ENCODE results near the gene ESPL1.
"Not testable (repeated sequence)": the region's sequence is repeated elsewhere in the genome, so short reads cannot be mapped to it uniquely, and the experiment has no call there.

ESPL1 gene

GRCh38 chr12:53295070-53295890, 27.2 kb downstream of the ESPL1 start, which contains the start of gene PFDN5:
Gene PFDN5, plus strand, starts transcription at chr12:53295542. Its CDS starts 26 bp downstream, at chr12:53295568.
- TF ChIP-seq, protein P1, sequence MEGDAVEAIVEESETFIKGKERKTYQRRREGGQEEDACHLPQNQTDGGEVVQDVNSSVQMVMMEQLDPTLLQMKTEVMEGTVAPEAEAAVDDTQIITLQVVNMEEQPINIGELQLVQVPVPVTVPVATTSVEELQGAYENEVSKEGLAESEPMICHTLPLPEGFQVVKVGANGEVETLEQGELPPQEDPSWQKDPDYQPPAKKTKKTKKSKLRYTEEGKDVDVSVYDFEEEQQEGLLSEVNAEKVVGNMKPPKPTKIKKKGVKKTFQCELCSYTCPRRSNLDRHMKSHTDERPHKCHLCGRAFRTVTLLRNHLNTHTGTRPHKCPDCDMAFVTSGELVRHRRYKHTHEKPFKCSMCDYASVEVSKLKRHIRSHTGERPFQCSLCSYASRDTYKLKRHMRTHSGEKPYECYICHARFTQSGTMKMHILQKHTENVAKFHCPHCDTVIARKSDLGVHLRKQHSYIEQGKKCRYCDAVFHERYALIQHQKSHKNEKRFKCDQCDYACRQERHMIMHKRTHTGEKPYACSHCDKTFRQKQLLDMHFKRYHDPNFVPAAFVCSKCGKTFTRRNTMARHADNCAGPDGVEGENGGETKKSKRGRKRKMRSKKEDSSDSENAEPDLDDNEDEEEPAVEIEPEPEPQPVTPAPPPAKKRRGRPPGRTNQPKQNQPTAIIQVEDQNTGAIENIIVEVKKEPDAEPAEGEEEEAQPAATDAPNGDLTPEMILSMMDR (conservative IDR thresholded peaks at IDR 0.05): no peak
- TF ChIP-seq ZFX (IDR thresholded peaks at IDR 0.05): peak; percentile 54; the same call in 1 of the 2 replicates
- H3K27ac ChIP-seq: peak within 1 kb of the TSS; percentile 91

GRCh38 chr12:53295891-53296219, 27.8 kb downstream of the ESPL1 start:
- TF ChIP-seq ZFX (IDR thresholded peaks at IDR 0.05): no peak
- TF ChIP-seq, protein P1 (conservative IDR thresholded peaks at IDR 0.05): no peak
- peak overlapping the region; percentile 91 for H3K27ac ChIP-seq

DNA sequence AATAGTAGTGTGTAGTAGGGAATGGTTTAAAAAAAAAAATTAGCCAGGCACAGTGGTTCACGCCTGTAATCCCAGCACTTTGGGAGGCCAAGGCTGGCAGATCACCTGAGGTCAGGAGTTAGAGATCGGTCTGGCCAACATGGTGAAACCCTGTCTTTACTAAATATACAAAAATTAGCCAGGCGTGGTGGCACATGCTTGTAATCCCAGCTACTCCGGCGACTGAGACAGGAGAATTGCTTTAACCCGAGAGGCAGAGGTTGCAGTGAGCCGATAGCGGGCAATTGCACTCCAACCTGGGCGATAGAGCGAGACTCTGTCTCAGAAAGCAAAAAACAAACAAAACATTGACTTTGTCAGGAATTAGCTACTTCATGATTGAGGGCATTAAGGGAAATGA, 29.0 kb downstream of the ESPL1 start:
- H3K27ac ChIP-seq: not testable (repeated sequence)

GRCh38 chr12:53298164-53298563, 30.1 kb downstream of the ESPL1 start:
- H3K27ac ChIP-seq: no peak overlapping the region

DNA sequence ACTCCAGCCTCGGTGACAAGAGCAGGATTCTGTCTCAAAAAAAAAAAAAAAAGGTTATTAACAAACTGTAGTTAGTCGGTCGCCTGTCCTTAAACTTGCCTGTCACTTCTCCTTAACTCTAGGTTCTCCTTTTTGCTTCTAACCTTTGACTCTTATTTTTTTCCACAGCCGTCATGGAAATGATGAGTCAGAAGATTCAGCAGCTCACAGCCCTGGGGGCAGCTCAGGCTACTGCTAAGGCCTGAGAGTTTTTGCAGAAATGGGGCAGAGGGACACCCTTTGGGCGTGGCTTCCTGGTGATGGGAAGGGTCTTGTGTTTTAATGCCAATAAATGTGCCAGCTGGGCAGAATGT, 31.0 kb downstream of the ESPL1 start:
- TF ChIP-seq, protein P1 (conservative IDR thresholded peaks at IDR 0.05): no peak
- no peak for TF ChIP-seq ZFX (IDR thresholded peaks at IDR 0.05)
- peak overlapping the region; percentile 81 for H3K27ac ChIP-seq

More at GRCh38 chr12:53298164-53298563, 30.1 kb downstream of the ESPL1 start:
- TF ChIP-seq ZFX (IDR thresholded peaks at IDR 0.05): no peak
- TF ChIP-seq, protein P1 (conservative IDR thresholded peaks at IDR 0.05): no peak

GRCh38 chr12:53299454-53300180, 31.5 kb downstream of the ESPL1 start, which contains the start of gene MYG1:
Gene MYG1, plus strand, starts transcription at chr12:53299695. Its CDS starts 43 bp downstream, at chr12:53299738.
- 0 out of 2 replicates have a peak, but pooled peaks have one; percentile 17 for TF ChIP-seq ZFX (IDR thresholded peaks at IDR 0.05)
- TF ChIP-seq, protein P1 (conservative IDR thresholded peaks at IDR 0.05): no peak
- H3K27ac ChIP-seq: peak within 1 kb of the TSS; percentile 81

DNA sequence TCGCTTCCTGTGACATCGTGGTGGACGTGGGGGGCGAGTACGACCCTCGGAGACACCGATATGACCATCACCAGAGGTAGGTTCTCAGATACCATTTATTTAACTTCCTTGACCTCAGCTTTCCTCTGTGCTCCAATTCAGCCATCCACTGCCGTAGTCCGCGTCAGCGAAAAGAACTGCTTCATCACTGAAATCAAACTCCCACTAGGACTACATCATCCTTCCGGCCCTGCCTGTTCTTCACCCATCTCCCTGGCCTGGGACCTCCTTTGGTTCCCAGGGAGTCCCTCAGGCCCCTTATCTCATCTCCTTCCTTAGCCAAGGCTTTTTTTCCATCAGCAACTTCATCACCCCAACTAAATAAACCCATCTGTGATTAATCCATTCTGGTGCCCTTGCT, 32.1 kb downstream of the ESPL1 start:
- peak overlapping the region; percentile 81 for H3K27ac ChIP-seq

More for the DNA sequence above, 32.1 kb downstream of the ESPL1 start:
- TF ChIP-seq, protein P1 (conservative IDR thresholded peaks at IDR 0.05): no peak
- TF ChIP-seq ZFX (IDR thresholded peaks at IDR 0.05): no peak
